Loucy (cell line): ENCODE results near the gene CACNA1C.
A peak's percentile ranks its signal among the peaks of the same experiment; 100 is the strongest.

ENCODE experiments used
- H2AFZ ChIP-seq: fragments of 200-600 bp; sonication (generic); 2 replicates; pipeline ENCODE4 v1.6.0; 2016; ENCODE audit warnings: antibody characterized with exemption, mild to moderate bottlenecking, low read length, moderate library complexity
- H3F3A ChIP-seq: fragments of 200-600 bp; 2 replicates; pipeline ENCODE4 v1.6.0; 2016; ENCODE audit warnings: antibody characterized with exemption, low read depth, mild to moderate bottlenecking
- H3K27me3 ChIP-seq: fragments of 200-600 bp; sonication (generic); 2 replicates; pipeline ENCODE4 v1.6.1; 2014; ENCODE audit warnings: low read length, mild to moderate bottlenecking; ENCODE audit not compliant: insufficient read depth, poor library complexity, severe bottlenecking
- H3K36me3 ChIP-seq: fragments of 200-600 bp; sonication (generic); 2 replicates; pipeline ENCODE4 v1.6.1; 2016; ENCODE audit warnings: low read length; ENCODE audit not compliant: insufficient read depth
- H3K4me1 ChIP-seq: fragments of 200-600 bp; sonication (generic); 2 replicates; pipeline ENCODE4 v1.5.1; 2014; ENCODE audit warnings: low read length, mild to moderate bottlenecking; ENCODE audit not compliant: insufficient read depth, poor library complexity, severe bottlenecking
- H3K4me2 ChIP-seq: fragments of 200-600 bp; sonication (generic); 2 replicates; pipeline ENCODE4 v1.6.0; 2014; ENCODE audit warnings: antibody characterized with exemption, low read length, low read depth, mild to moderate bottlenecking; ENCODE audit not compliant: poor library complexity, severe bottlenecking
- H3K4me3 ChIP-seq: fragments of 200-600 bp; sonication (generic); 2 replicates; pipeline ENCODE4 v1.5.1; 2014; ENCODE audit warnings: low read length, mild to moderate bottlenecking, mixed read lengths; ENCODE audit not compliant: poor library complexity, severe bottlenecking
- H3K79me2 ChIP-seq: fragments of 200-600 bp; sonication (generic); 2 replicates; pipeline ENCODE4 v1.6.1; 2014; ENCODE audit warnings: low read length; ENCODE audit not compliant: insufficient read depth
- H3K9ac ChIP-seq: fragments of 200-600 bp; sonication (generic); 2 replicates; pipeline ENCODE4 v1.6.0; 2014; ENCODE audit warnings: mild to moderate bottlenecking, low read depth, low read length, moderate library complexity; ENCODE audit not compliant: poor library complexity, severe bottlenecking
- H3K9me2 ChIP-seq: fragments of 200-600 bp; sonication (generic); replicated peaks from 2 replicates; pipeline ENCODE4 v1.6.1; 2016; ENCODE audit warnings: low read depth, low read length, mixed read lengths
- H3K9me3 ChIP-seq: fragments of 200-600 bp; sonication (generic); 2 replicates; pipeline ENCODE4 v1.6.1; 2014; ENCODE audit warnings: mild to moderate bottlenecking, antibody characterized with exemption, low read length, low read depth; ENCODE audit not compliant: insufficient read depth
- H4K20me1 ChIP-seq: fragments of 200-600 bp; sonication (generic); 2 replicates; pipeline ENCODE4 v1.6.0; 2014; ENCODE audit warnings: antibody characterized with exemption, low read length, mild to moderate bottlenecking; ENCODE audit not compliant: insufficient read depth, poor library complexity, severe bottlenecking
- CTCF ChIP-seq: fragments of 200-600 bp; sonication (generic); conservative IDR thresholded peaks from 2 replicates; pipeline ENCODE4 v1.5.1; 2014; ENCODE audit warnings: mild to moderate bottlenecking, antibody characterized with exemption, low read length
- EZH2phosphoT487 ChIP-seq: fragments of 200-600 bp; IDR thresholded peaks from 2 replicates; pipeline ENCODE4 v1.6.1; 2018; ENCODE audit warnings: antibody characterized with exemption, mild to moderate bottlenecking, moderate library complexity, borderline replicate concordance

The CACNA1C gene

GRCh38 chr12:2583091-2583497 is 530.3 kb downstream of the CACNA1C start:
- Histone ChIP-seq H3K9ac (no peak overlapping the region), H3K27me3 (peaks cover 8% of the 10 kb centered on the region), H3K4me3 (no peak overlapping the region), H3K9me2 (no peaks in the 10 kb centered on the region), H3K4me2 (peak overlapping the region; percentile 54), H4K20me1 (no peaks in the 10 kb centered on the region), H3K36me3 (no peaks in the 10 kb centered on the region), H3K79me2 (no peaks in the 10 kb centered on the region), H3K4me1 (no peaks in the 10 kb centered on the region), H2AFZ (peak overlapping the region; percentile 41; the same call in 1 of the 2 replicates), H3K9me3 (no peaks in the 10 kb centered on the region), H3F3A (no peaks in the 10 kb centered on the region)
- peak; percentile 76 for TF ChIP-seq CTCF
- no peak for TF ChIP-seq EZH2phosphoT487

GRCh38 chr12:2583642-2584401 is 531.0 kb downstream of the CACNA1C start:
- H3K4me3 ChIP-seq: no peak overlapping the region

GRCh38 chr12:2586156-2587038 is 533.6 kb downstream of the CACNA1C start:
- no peaks in the 10 kb centered on the region for H3K79me2 ChIP-seq

More at GRCh38 chr12:2583642-2584401, 531.0 kb downstream of the CACNA1C start:
- Histone ChIP-seq H3K79me2 (no peaks in the 10 kb centered on the region), H3K4me1 (no peaks in the 10 kb centered on the region), H3K9me3 (no peaks in the 10 kb centered on the region), H3K4me2 (peak overlapping the region; percentile 54), H3K36me3 (no peaks in the 10 kb centered on the region), H3K27me3 (peaks cover 8% of the 10 kb centered on the region), H3K9me2 (no peaks in the 10 kb centered on the region), H4K20me1 (no peaks in the 10 kb centered on the region), H3F3A (no peaks in the 10 kb centered on the region), H2AFZ (peak overlapping the region; percentile 41; the same call in 1 of the 2 replicates), H3K9ac (no peak overlapping the region)
- TF ChIP-seq EZH2phosphoT487: no peak
- TF ChIP-seq CTCF: no peak

More at GRCh38 chr12:2586156-2587038, 533.6 kb downstream of the CACNA1C start:
- H3K36me3 ChIP-seq: no peaks in the 10 kb centered on the region
- no peak overlapping the region for H3K4me2 ChIP-seq
- no peaks in the 10 kb centered on the region for H3F3A ChIP-seq
- H2AFZ ChIP-seq: no peak overlapping the region
- H3K4me3 ChIP-seq: no peak overlapping the region
- no peaks in the 10 kb centered on the region for H3K4me1 ChIP-seq
- peaks cover 8% of the 10 kb centered on the region for H3K27me3 ChIP-seq
- no peaks in the 10 kb centered on the region for H4K20me1 ChIP-seq
- H3K9ac ChIP-seq: no peak overlapping the region
- no peak for TF ChIP-seq CTCF
- TF ChIP-seq EZH2phosphoT487: no peak
- H3K9me3 ChIP-seq: no peaks in the 10 kb centered on the region
- no peaks in the 10 kb centered on the region for H3K9me2 ChIP-seq
